HG03196 (cell line): Measurements from ENCODE around the gene REM2.

Source experiments
- ATAC-seq: cut with Tn5 transposase; IDR thresholded peaks from one replicate; pipeline ENCODE4 v1.9.1; 2021; ENCODE audit not compliant: unreplicated experiment

The REM2 gene

DNA sequence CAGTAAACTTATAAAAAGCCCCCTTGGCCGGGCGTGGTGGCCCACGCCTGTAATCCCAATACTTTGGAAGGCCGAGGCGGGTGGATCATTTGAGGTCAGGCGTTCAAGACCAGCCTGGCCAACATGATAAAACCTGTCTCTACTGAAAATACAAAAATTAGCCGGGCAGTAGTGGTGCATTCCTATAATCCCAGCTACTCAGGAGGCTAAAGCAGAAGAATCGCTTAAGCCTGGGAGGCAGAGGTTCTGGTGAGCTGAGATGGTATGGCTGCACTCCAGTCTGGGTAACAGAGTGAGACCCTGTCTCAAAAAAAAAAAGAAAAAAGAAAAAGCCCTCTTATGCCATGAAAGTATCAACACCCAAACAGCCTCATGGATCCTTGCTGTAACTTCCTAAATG is 42.5 kb downstream of the REM2 start:
- no peak for ATAC-seq

DNA sequence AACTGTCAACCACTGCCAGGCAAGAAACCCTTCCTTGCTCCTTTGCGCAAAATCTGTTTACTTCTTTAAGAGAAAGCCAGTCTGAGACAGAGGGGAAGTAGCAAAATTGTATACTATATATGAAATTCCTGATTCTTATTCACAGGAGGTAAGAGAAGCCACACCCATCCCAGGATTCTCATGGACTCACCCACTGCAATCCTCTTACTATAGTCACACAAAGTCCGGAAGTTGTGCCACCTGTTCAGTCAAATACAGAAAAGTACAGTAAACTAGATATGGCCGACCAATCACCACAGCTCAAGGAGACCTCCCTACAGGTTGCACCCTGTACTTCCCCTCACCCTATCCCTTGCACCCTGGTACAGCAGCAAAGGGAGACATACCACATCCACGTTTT is 43.3 kb downstream of the REM2 start:
- no peak for ATAC-seq

DNA sequence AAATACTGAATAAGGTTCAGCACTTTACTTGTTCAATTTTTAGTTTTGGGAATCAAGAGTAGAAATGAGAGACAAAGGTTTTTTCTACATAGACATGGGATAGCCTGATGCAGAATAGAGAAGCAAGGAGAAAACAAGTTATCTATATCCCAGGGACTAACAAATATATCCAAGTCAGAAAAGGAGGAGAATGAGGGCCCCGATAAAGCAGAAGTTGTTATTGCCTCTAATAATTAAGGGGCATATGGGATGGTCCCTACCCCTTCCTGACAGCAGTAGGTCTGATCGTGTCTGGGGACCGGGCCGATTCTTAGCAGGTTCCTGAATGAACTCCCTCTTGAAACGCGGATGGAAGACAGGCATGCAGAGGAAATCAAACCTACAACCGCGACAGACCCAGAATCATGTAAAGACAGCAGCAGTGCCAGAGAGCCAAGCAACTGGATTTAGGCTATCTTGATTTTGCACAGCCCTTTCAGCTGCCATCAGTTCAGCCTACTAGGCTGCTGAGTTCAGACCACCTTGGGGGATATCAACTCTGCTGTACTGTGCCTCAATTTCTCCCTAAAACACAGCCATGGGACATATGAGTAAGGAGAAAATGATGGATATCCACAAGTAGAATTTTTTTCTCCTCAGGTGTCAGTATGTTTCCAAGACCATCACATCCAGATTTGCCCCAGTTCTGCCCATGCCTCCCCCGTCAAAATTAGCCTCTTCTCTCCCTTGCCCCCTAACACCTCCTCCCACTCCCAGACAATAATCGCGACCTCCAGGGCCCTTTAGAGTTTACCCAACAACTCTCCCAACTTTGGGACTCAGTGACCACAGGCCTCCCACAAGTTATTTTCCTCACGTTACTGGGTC is 45.4 kb downstream of the REM2 start:
- no peak for ATAC-seq

DNA sequence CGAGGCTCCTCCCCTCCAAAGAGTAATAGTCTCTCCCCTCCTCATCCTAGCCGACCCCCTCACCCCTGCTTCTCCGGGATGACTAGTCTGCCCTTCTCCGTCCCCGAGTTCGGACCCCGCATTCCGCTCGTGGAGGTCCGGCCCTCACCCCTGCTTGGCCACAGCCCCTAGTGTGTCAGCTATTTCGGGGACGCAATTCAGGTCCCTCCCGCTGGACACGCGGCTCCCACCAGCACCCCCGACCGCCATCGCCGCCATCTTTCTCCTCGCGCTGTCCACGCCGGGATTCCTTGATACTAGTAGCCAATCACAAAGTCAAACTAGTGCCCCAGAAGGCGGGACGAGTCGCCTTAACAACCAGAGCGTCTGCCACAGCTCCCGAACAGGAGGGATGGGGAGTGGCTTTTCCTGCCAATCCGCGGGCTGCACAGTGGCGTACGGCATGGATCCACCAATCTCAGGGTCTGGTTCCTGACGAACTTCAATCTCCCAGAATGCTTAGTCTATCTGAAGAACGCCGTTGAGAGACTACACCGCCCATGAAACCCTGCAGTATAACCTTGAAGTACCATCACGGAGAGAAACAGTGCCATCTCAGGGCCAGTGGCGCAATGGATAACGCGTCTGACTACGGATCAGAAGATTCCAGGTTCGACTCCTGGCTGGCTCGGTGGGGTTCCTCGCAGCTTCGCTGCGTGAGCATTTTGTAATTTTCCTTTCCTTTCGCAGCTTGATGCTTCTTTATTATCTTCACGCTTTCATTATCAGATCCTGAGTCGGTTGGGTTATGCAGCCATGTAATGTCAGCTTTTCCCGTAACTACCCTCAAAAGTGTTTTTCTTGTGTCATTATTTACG is 46.3 kb downstream of the REM2 start, which contains the start of gene PRMT5:
Gene PRMT5 (minus strand): TSS at position 273 of the 857 bp plus-strand sequence. CDS start 15 bp downstream, at position 258.
- peak; percentile 93 for ATAC-seq

DNA sequence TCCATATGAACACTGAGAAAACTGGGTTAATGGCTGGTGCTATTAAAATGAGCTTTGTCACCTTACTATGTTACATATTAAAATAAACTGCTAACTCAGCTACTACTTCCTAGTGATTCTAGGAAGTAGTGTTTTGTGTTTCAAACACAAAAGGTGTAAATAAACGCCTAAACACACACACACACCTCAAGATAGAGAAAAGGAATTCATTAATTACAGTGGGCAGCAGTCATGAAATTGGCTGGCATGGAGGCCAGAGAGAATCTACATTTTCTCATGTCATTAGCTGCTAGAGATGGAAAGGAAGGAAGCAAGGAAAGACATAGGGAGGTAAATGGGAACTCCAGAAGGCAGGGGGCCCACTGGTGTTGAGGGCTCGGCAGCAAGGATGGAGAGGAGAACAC is 46.9 kb downstream of the REM2 start:
- no peak for ATAC-seq

DNA sequence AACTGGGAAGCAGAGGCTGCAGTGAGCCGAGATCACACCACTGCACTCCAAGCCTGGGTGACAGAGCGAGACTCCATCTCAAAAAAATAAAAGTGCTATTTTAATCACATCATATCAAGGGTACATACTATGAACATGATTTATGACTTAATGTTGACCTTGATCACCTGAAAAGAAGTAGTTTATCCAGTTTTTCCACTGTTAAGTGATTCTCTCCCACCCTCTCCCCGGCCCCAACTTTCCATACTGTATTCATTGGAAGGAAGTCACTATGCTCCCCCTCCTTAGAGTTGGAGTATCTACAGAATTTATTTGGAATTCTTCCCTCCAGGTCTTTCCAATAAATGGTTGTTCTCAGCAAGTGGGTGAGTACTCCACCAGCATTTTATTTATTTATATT is 49.1 kb downstream of the REM2 start:
- ATAC-seq = no peak

DNA sequence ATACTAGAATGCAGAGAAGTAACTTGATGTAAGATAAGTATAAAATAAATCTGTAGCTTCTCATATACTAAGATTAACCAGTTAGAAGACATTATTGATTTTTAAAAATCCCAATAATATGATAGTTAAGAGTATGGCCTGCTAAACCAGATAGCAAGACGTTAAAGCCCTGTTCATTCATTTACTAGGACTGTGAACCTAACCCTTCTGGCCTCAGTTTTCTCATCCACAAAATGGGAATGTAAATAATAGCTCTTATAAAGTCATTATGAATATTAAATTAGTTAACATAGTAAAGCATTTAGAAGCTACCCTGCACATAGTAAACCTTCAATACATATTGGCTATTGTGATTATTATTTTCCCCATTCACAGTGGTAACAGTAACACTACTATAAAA is 52.1 kb downstream of the REM2 start:
- no peak for ATAC-seq
